ENCODE results near the gene PACRG.

Gene PACRG

DNA sequence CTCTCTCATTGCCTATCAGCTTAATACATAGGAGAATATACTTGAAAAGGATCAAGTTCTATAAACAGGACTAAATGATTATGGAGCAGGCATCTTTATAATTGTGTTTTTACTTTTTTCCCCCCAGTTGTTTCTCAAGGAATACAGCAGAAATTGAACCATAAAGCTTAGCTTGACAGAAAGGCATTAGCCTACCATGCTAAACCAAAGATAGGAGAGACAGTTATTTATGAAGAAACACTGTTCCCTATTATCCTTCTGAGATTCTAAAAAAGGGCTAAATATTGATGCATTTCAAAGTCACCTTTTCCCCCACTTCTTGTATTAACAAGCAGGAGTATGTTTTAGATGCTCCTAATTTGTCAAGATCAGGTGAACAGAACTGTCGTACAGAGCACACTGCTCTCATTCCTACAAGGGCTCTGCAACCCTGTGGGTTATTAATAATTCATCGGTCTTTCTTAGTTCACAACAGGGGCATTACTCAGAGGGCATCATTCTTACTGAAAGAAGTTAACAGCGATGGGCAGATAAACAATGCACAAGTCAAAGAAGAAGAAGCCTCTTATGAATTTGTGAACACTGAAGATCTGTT is 38.9 kb upstream of the PACRG start:
- Histone ChIP-seq H3K36me3 (ENCODE audit: low read depth) (no peaks in the 10 kb centered on the region), H3K4me3 (ENCODE audit: severe bottlenecking) (no peak overlapping the region), H3K27me3 (ENCODE audit: insufficient read depth, poor library complexity, severe bottlenecking) (no peaks in the 10 kb centered on the region), H3K4me1 (ENCODE audit: insufficient read depth, poor library complexity, severe bottlenecking) (no peaks in the 10 kb centered on the region), H3K9me3 (ENCODE audit: severe bottlenecking) (no peaks in the 10 kb centered on the region), H3K27ac (ENCODE audit: poor library complexity, severe bottlenecking) (no peak overlapping the region)
- DNase-seq (ENCODE audit: low spot score) (no peak), ATAC-seq (ENCODE audit: low read depth) (no peak)
- TF ChIP-seq, protein P1, sequence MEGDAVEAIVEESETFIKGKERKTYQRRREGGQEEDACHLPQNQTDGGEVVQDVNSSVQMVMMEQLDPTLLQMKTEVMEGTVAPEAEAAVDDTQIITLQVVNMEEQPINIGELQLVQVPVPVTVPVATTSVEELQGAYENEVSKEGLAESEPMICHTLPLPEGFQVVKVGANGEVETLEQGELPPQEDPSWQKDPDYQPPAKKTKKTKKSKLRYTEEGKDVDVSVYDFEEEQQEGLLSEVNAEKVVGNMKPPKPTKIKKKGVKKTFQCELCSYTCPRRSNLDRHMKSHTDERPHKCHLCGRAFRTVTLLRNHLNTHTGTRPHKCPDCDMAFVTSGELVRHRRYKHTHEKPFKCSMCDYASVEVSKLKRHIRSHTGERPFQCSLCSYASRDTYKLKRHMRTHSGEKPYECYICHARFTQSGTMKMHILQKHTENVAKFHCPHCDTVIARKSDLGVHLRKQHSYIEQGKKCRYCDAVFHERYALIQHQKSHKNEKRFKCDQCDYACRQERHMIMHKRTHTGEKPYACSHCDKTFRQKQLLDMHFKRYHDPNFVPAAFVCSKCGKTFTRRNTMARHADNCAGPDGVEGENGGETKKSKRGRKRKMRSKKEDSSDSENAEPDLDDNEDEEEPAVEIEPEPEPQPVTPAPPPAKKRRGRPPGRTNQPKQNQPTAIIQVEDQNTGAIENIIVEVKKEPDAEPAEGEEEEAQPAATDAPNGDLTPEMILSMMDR (IDR thresholded peaks at IDR 0.05; ENCODE audit: poor library complexity, severe bottlenecking): no peak

GRCh38 chr6:162690158-162690557 is 37.6 kb upstream of the PACRG start:
- Histone ChIP-seq H3K27me3 (ENCODE audit: insufficient read depth, poor library complexity, severe bottlenecking) (no peaks in the 10 kb centered on the region), H3K36me3 (ENCODE audit: low read depth) (no peaks in the 10 kb centered on the region), H3K4me1 (ENCODE audit: insufficient read depth, poor library complexity, severe bottlenecking) (no peaks in the 10 kb centered on the region), H3K27ac (ENCODE audit: poor library complexity, severe bottlenecking) (no peak overlapping the region), H3K9me3 (ENCODE audit: severe bottlenecking) (no peaks in the 10 kb centered on the region), H3K4me3 (ENCODE audit: severe bottlenecking) (no peak overlapping the region)
- DNase-seq (ENCODE audit: low spot score) (no peak), ATAC-seq (ENCODE audit: low read depth) (no peak)
- TF ChIP-seq, protein P1 (IDR thresholded peaks at IDR 0.05; ENCODE audit: poor library complexity, severe bottlenecking): no peak

DNA sequence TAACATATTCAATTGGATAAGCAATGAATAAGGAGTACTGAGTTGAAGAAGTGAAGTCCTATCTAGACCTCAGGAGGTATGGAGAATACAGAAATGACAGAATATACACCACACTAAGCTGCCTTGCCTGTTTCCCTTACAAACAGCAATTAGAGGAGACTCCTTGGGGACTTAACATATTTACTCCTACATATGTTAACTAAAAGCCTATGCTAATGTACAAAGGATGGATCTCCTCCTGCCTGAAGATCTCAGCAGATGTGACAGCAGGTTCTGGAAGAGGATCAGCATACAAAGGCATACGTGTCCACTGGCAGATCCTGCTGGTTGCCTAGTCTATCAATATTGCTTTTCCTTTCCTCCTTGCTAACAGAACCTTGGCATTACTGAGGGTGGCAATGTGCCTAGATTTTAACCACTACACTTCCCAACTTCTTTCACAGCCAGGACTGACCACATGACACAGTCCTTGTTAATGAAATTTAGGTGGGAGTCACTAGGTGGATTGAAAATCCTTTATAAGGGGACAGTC is 29.8 kb upstream of the PACRG start:
- Histone ChIP-seq H3K9me3 (ENCODE audit: severe bottlenecking) (no peaks in the 10 kb centered on the region), H3K27ac (ENCODE audit: poor library complexity, severe bottlenecking) (no peak overlapping the region), H3K27me3 (ENCODE audit: insufficient read depth, poor library complexity, severe bottlenecking) (no peaks in the 10 kb centered on the region), H3K4me3 (ENCODE audit: severe bottlenecking) (no peak overlapping the region), H3K36me3 (ENCODE audit: low read depth) (no peaks in the 10 kb centered on the region), H3K4me1 (ENCODE audit: insufficient read depth, poor library complexity, severe bottlenecking) (no peaks in the 10 kb centered on the region)
- TF ChIP-seq, protein P1 (IDR thresholded peaks at IDR 0.05; ENCODE audit: poor library complexity, severe bottlenecking): no peak
- no peak for ATAC-seq (ENCODE audit: low read depth)
- no peak for DNase-seq (ENCODE audit: low spot score)

DNA sequence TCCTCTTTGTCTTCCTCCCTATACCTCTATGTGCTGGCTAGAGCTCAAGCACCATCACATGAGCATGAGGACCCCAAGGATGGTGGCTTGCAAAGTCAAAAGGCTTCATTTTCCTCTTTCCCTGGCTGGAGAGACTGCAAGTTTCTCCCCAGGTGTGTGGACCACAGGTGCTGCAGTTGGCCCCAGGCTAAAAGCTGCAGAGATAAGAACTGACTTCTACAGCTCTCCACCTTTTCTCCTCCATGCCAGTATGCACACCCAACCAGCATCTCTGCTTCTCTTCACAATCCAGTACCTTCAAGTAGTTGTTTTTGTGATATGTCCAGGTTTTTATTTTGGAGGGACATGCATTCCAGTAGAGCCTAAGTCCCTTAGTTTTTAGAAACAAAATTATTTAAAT is 29.3 kb upstream of the PACRG start:
- H3K27ac ChIP-seq (ENCODE audit: poor library complexity, severe bottlenecking): no peak overlapping the region
- no peaks in the 10 kb centered on the region for H3K4me1 ChIP-seq (ENCODE audit: insufficient read depth, poor library complexity, severe bottlenecking)
- no peaks in the 10 kb centered on the region for H3K9me3 ChIP-seq (ENCODE audit: severe bottlenecking)
- DNase-seq (ENCODE audit: low spot score) (no peak), ATAC-seq (ENCODE audit: low read depth) (no peak)
- TF ChIP-seq, protein P1 (IDR thresholded peaks at IDR 0.05; ENCODE audit: poor library complexity, severe bottlenecking): no peak
- H3K27me3 ChIP-seq (ENCODE audit: insufficient read depth, poor library complexity, severe bottlenecking): no peaks in the 10 kb centered on the region
- no peak overlapping the region for H3K4me3 ChIP-seq (ENCODE audit: severe bottlenecking)
- no peaks in the 10 kb centered on the region for H3K36me3 ChIP-seq (ENCODE audit: low read depth)

GRCh38 chr6:162699961-162700360 is 27.8 kb upstream of the PACRG start:
- Histone ChIP-seq H3K27me3 (ENCODE audit: insufficient read depth, poor library complexity, severe bottlenecking) (no peaks in the 10 kb centered on the region), H3K4me3 (ENCODE audit: severe bottlenecking) (no peak overlapping the region), H3K27ac (ENCODE audit: poor library complexity, severe bottlenecking) (no peak overlapping the region), H3K36me3 (ENCODE audit: low read depth) (no peaks in the 10 kb centered on the region), H3K4me1 (ENCODE audit: insufficient read depth, poor library complexity, severe bottlenecking) (no peaks in the 10 kb centered on the region), H3K9me3 (ENCODE audit: severe bottlenecking) (no peaks in the 10 kb centered on the region)
- DNase-seq (ENCODE audit: low spot score): no peak
- TF ChIP-seq, protein P1 (IDR thresholded peaks at IDR 0.05; ENCODE audit: poor library complexity, severe bottlenecking): no peak
- ATAC-seq (ENCODE audit: low read depth): no peak
